GM19023 (cell line): ENCODE data around the gene ALS2.
"Not testable (repeated sequence)": the region's sequence is repeated elsewhere in the genome, so short reads cannot be mapped to it uniquely, and the experiment has no call there.

Experiments
- ATAC-seq: cut with Tn5 transposase; IDR thresholded peaks from one replicate; pipeline ENCODE4 v1.9.1; 2021; ENCODE audit warnings: mild to moderate bottlenecking, moderate library complexity; ENCODE audit not compliant: unreplicated experiment

The ALS2 gene

GRCh38 chr2:201794294-201794693 is 13.6 kb upstream of the ALS2 start:
- no peak for ATAC-seq

DNA sequence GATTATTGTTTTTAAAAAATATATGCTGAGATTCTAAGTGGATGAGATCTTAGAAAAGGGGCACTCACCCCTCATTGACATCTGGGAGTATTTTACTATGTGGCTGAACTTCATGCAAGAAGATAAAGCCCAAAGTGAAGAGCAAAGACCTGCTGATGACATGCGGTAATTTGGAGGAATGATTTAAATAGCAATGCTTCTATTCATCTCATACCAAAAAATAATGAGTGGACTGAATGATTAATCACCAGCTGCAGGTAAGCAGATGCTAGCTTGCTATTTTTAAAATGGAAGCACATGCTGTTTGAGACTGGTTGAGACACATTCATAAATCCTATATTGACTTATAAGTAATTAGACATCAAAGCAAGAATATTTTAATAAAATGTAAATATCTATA is 12.9 kb upstream of the ALS2 start:
- no peak for ATAC-seq

DNA sequence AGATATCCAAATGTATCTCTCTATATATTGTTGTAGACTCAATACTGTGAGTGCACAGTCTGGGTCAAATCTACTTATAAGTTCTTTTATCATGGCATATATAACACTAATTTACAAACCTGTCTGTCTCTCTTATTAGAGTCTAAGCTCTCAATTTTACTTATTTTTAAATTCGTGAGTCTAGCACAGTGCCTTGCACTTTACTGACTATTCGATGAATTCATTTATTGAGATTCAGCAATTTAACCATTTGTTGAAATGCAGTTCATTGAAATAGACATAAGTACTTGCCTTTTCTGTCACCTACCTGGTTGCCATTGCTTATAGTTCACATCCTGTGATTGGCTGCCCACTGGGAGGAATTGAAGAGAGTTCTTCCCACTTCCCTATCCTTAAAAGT is 10.3 kb upstream of the ALS2 start:
- ATAC-seq = no peak

DNA sequence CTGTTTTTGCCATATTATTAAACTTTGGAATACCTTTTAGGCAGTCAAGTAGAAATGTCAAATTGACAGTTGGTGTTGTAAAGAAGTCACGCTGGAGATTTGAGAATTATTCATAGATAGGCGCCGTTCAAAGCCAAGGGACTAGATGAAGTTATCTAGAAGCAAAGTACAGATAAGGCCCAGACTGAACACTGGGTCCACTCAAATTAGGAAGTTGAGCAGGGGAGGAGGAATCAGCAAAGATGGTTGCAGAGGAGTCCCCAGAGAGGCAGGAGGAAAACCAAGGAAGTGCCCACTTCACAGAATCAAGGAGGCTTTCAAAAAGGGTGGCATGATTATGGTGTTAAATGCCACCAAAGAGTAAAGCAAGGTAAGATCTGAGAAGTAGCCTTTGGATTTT is 9.6 kb upstream of the ALS2 start:
- no peak for ATAC-seq

GRCh38 chr2:201789395-201789794 is 8.7 kb upstream of the ALS2 start:
- ATAC-seq = no peak

- no peak for ATAC-seq
Observed at GRCh38 chr2:201788371-201788770, 7.6 kb upstream of the ALS2 start.

DNA sequence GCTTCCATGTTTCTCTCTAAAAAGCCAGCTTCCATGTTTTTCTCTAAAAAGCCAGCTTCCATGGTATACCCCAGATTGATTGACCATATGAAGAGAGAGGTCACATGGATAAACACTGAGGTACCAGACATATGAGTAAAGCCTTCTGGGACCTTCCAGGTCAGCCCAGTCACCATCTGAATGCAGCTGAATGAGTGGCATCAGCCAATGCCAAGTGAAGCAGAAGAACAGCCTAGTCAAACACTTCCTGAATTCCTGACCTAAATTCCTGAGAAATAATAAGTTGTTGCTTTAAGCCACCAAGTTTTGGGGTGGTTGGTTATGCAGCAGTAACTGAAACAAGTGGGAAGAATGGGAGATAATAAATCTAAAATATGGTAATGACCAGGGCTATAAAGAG is 5.7 kb upstream of the ALS2 start:
- no peak for ATAC-seq

DNA sequence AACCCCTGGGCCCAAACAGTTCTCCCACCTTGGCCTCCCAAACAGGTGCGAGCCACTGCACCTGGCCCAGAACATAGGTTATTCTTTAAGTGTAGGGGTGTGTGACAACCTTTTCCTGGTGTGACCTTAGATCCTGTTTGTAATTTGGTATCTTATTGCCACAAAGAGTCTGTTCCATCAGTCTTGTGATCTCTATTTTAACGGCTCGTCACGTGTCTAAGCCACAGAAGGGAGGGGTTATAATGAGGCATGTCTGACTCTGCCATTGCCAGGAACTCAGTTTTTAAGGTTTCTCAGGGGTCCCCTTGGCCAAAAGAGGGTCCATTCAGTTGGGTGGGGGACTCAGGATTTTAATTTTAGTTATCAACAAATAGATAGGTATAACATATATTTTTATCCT is 4.4 kb upstream of the ALS2 start:
- no peak for ATAC-seq

DNA sequence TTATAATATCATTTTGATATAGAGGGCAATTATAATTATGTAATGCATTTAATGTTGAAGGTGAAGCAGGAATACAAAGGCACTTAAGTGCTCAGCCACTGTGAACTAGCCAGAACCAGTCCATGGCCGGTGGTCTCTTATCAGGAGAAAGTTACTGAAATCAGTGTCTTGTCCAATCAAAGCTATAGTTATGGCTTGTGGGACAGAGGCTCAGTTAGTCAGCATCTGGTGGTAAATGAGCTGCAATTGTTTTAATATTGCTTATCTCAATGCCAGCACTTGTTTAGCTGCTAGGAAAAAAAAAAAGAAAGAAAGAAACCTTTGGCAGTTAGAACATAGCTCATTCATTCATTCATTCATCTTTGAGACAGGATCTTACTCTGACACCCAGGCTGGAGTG is 3.8 kb upstream of the ALS2 start:
- ATAC-seq = no peak

DNA sequence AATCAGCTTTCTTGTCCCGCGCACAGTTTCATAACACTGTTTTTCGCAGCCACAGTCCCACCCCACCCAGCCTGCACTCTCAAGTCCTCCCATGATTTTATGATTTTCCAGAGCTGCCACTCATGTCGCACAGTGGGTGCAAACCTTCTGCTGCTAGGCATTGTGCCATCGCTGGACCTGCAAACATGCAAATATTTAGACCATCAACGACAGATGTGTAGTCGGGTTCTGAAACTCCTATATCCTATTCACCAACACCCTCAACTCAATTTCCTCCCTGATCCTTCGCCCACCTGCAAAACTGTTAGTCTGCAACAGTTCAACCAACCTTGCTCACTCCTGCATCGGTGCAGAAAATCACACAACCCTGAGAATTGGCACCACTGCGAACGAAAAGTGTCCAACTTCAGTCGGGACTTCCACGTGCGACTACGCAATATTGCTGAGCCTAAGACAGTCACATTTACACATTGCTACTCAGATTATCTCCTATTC is 871 bp upstream of the ALS2 start:
- ATAC-seq = peak; percentile 1

DNA sequence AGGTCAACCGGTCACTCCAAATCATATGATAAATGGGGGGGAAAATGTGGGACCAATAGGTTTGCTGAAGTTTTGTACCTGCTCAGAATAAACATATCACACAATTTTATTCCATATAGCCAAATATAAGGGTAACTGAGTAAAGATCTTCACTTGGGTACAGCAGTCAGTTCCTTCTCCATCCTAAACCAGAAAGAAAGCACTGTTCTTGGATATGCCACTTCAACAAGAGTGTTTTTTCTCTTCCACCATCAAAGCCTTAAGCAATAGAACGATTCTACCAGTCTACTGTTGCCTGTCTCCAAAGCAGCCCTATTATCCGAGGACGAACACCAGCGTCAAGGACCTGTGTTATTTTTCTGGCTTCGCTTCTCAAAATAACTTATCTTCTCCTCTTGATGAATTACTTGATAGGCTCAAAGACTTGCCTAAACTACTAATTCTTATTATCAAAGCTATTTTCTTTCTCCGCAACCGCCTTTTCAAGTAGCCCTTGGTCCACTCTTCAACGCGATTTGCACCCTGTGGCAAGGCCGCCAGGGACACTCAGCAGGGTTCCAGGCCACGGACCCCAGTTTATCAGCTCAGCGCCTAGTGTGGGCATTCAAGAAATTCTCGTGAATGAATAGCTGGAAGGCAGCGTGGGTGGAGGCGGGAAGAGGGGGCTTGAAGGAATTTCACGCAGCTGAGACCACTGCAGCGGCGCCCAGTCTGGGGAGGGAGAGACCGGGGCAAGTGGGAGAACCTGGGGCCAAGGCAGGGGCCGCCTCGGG is 646 bp downstream of the ALS2 start:
- ATAC-seq = peak; percentile 2

- ATAC-seq = no peak
Observed at GRCh38 chr2:201777869-201778268, 2.9 kb downstream of the ALS2 start.

DNA sequence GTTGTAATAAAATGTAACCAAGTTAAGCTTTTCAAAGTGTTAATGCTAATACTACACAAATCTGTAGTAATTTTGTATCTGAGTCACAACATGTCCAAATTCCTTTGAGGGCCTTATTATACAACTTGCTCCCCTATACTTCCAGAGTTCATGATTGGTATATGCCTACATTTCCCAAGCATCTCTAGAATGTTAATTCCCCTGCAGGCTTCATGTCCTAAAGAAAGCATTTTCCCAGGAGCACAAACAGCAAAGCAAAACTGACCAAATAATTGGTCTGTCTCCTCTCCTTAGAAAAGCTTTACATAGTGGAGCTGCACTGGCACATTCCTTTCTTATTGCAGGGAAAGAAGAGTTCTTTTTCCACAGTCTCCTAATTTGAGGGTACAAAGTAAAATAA is 3.7 kb downstream of the ALS2 start:
- ATAC-seq = no peak

GRCh38 chr2:201775326-201775725 is 5.4 kb downstream of the ALS2 start:
- ATAC-seq = no peak

- no peak for ATAC-seq
Observed at GRCh38 chr2:201774546-201774945, 6.2 kb downstream of the ALS2 start.

DNA sequence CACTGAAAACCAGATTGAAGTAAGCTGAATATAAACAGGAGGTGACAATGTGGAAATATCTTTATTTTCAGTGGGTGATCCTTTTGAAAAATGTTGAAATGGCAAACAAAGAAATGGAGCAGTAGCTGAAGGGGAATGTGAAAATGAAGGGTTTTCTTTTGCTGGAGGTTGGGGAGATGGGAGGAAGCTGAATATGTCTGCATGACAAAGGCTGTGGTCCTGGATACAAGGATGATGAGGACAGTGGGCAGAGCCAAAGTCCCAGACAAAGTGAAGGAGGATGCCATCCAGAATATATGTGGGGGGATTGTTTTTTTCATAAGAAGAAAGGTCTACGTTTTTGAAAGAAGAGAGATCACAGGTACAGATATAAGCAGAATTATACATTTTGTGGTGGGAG is 6.7 kb downstream of the ALS2 start:
- ATAC-seq = no peak

- ATAC-seq = no peak
Observed at GRCh38 chr2:201769666-201770373, 10.9 kb downstream of the ALS2 start.

DNA sequence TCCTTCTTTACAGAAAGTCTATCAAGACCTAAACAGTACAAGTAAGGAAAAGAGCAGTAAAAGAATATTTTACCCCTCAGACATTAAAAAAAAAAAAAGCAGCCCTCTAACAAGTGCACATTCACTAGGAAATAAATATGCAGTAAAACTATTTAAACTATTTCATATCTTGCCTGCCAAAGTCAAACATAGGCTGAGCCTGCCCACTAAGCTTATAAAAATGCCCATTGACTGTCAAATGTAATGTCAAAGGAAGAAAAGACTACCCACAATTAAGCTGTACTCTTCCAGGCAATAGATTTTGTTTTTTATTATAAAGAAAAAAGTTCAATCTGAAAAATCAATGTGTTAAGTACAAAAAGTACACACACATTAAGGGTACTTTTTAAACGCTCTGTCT is 11.8 kb downstream of the ALS2 start:
- no peak for ATAC-seq

- no peak for ATAC-seq
Observed at GRCh38 chr2:201765799-201766198, 14.9 kb downstream of the ALS2 start.

DNA sequence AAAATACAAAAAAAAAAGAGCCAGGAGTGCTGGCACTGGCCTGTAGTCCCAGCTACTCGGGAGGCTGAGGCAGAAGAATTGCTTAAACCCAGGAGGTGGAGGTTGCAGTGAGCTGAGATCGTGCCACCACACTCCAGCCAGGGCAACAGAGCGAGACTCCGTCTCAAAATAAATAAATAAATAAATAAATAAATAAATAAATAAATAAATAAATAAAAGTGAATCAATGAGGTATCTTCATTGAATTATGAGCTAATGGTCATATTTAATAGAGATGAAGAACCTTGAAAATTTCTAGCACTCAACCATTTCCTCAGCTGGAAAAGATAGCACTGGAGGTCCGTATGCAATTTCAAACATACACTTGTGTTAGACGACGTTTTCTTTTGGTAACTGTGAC is 16.3 kb downstream of the ALS2 start:
- ATAC-seq = not testable (repeated sequence)

- no peak for ATAC-seq
Observed at GRCh38 chr2:201761101-201761500, 19.6 kb downstream of the ALS2 start.

DNA sequence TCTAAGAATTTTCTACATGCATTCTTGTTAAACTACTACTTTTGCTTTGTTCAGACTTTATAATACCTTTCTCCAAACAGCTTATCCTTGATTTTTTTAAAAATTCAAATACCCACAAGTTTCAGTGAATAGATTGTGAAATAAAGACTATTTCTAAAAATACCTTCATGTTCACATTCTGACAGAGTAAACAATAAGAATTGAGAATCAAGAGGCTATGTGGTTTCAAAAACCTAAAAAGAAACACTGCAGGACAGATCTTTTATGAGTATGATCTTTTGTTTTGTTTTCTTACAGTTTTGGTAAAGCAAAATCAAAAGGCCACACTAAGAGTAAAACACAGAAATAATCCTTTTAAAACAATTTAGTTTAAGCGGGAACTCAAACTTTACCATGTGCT is 21.2 kb downstream of the ALS2 start:
- ATAC-seq = no peak
